Ishikawa (cell line): ENCODE data around the gene BMPR1A.

Source experiments
- NFIC ChIP-seq: IDR thresholded peaks from 2 replicates; pipeline ENCODE4 v1.6.1; 2012
- RAD21 ChIP-seq: IDR thresholded peaks from 2 replicates; pipeline ENCODE4 v1.6.1; 2012; ENCODE audit warnings: low read depth
- TAF1 ChIP-seq: IDR thresholded peaks from 2 replicates; pipeline ENCODE4 v1.6.1; 2012; ENCODE audit warnings: low read depth, mild to moderate bottlenecking

GRCh38 chr10:86823565-86823964 is 67.1 kb downstream of the BMPR1A start:
- TF ChIP-seq TAF1 (no peak), NFIC (no peak), RAD21 (no peak)
